Upper lobe of left lung (tissue), 4 donors: Measurements from ENCODE around the gene ATP1A4.

Experiments
- CTCF ChIP-seq, 6 experiments: fragments of 450-650 bp in 4 of 6; fragments of 200-600 bp in 2 of 6; sonication (generic) in 2 of 6; IDR thresholded peaks; one replicate each; pipeline ENCODE4 v1.5.1; 2016 to 2019; ENCODE audit warnings: antibody characterized with exemption in 6 of 6
- EP300 ChIP-seq, 4 donors: sonication (generic); formaldehyde crosslinking; IDR thresholded peaks; one replicate each; pipeline ENCODE4 v1.5.1; 2017; ENCODE audit warnings: antibody characterized with exemption in 4 of 4, control low read depth in 2 of 4
- POLR2A ChIP-seq, 4 donors: fragments of 450-650 bp; IDR thresholded peaks; one replicate each; pipeline ENCODE4 v1.5.1; 2016 to 2017; ENCODE audit warnings: antibody characterized with exemption in 4 of 4, mild to moderate bottlenecking in 2 of 4
- POLR2AphosphoS5 ChIP-seq, 2 donors: sonication (generic); formaldehyde crosslinking; IDR thresholded peaks; one replicate each; pipeline ENCODE4 v1.5.1; 2017; ENCODE audit warnings: antibody characterized with exemption in 2 of 2

- no peak for TF ChIP-seq CTCF (IDR thresholded peaks at IDR 0.05)
- no peak for TF ChIP-seq POLR2AphosphoS5 (IDR thresholded peaks at IDR 0.05)
- no peak for TF ChIP-seq POLR2A (IDR thresholded peaks at IDR 0.05)
- no peak for TF ChIP-seq EP300 (IDR thresholded peaks at IDR 0.05)
Measured at GRCh38 chr1:160204526-160205241, 53.3 kb downstream of the ATP1A4 start.
